ENCODE measurements around the gene PIK3CD. TPM values are rescaled to one million over a fixed set of nuclear protein-coding genes. Genes with fewer than 3 reads are reported as not detected.

The PIK3CD gene
- total RNA-seq, 4 donors from 2014 or later, result 16.5 to 23.0 (median 18.2) TPM

- ATAC-seq (ENCODE audit: low FRiP score) (no peak), DNase-seq (ENCODE audit: low spot score) (no peak)
- no peak for TF ChIP-seq CTCF (IDR thresholded peaks at IDR 0.05)
Measured at GRCh38 chr1:9633493-9633892, 18.0 kb upstream of the PIK3CD start.

GRCh38 chr1:9634582-9634981 is 16.9 kb upstream of the PIK3CD start:
- ATAC-seq (ENCODE audit: low FRiP score) (no peak), DNase-seq (ENCODE audit: low spot score) (no peak)
- TF ChIP-seq CTCF (IDR thresholded peaks at IDR 0.05), result no peak

GRCh38 chr1:9639227-9639626 is 12.3 kb upstream of the PIK3CD start:
- ATAC-seq (ENCODE audit: low FRiP score) (no peak), DNase-seq (ENCODE audit: low spot score) (no peak)
- TF ChIP-seq CTCF (IDR thresholded peaks at IDR 0.05), result no peak

- no peak for ATAC-seq (ENCODE audit: low FRiP score)
- DNase-seq (ENCODE audit: low spot score), result no peak
- TF ChIP-seq CTCF (IDR thresholded peaks at IDR 0.05), result no peak
Measured at GRCh38 chr1:9643351-9644256, 7.9 kb upstream of the PIK3CD start.

GRCh38 chr1:9646037-9646436 is 5.5 kb upstream of the PIK3CD start:
- DNase-seq (ENCODE audit: low spot score) (no peak), ATAC-seq (ENCODE audit: low FRiP score) (no peak)

GRCh38 chr1:9648171-9648570 is 3.4 kb upstream of the PIK3CD start:
- ATAC-seq (ENCODE audit: low FRiP score) (no peak), DNase-seq (ENCODE audit: low spot score) (no peak)
- TF ChIP-seq CTCF (IDR thresholded peaks at IDR 0.05), result no peak

More at GRCh38 chr1:9646037-9646436, 5.5 kb upstream of the PIK3CD start:
- TF ChIP-seq CTCF (IDR thresholded peaks at IDR 0.05), result no peak

- TF ChIP-seq CTCF (IDR thresholded peaks at IDR 0.05), result no peak
- DNase-seq (ENCODE audit: low spot score) (no peak), ATAC-seq (ENCODE audit: low FRiP score) (no peak)
Measured at GRCh38 chr1:9649769-9650168, 1.8 kb upstream of the PIK3CD start.
